A673 (cell line): ENCODE measurements around the gene CYTH3.

ENCODE experiments used
- EZH2 ChIP-seq: fragments of 200-600 bp; sonication (generic); IDR thresholded peaks from 2 replicates; pipeline ENCODE4 v1.6.1; 2017; ENCODE audit warnings: borderline replicate concordance, low read depth, mild to moderate bottlenecking, mixed read lengths, antibody characterized with exemption, low read length; ENCODE audit not compliant: poor library complexity, severe bottlenecking
- TF ChIP-seq, protein P1 (sequence below): fragments of 300-800, 200-600 bp; sonication (generic); conservative IDR thresholded peaks from 2 replicates; pipeline ENCODE4 v1.5.1; 2017; ENCODE audit warnings: low read depth, mild to moderate bottlenecking, antibody characterized with exemption, low read length, moderate library complexity, mixed read lengths

DNA sequence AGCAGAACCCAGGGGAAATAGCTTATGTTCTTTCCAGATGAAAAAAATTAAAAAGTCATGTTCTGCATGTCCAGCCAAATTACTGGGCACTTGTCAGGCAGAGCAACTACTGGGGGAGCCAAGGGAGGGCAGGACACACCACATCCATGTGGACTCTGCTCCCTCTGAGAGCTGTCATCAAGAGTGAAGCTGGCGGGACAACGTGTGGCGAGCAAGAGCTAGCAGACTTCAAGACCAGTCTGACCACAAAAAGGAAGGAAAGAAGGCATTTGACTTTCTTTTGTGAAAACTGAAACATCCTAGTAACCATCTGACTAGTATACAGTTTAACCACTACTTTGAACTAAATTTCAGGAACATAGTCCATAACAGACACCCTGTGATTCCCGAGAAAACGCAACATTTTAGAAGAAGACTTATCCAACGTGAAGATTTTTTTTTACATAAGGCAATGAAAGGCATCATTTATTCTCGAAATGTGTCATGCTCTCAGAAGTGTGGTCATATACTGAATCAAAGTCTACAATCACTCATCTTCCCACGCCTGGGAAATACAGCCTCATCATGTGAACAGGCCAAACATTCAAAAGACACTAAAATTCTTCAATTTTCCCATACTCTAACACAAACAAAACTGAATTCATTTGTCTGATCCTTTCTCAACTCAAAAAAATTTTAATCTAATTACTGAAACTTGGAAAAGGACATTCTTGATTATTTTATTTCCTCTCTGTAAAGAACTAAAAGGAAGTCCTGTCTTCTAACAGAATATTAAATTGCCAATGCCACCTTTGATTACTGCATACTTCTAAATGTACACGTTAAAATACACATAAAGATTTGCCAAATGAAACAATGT, 15.5 kb downstream of the CYTH3 start:
- no peak for TF ChIP-seq EZH2
- TF ChIP-seq, protein P1, sequence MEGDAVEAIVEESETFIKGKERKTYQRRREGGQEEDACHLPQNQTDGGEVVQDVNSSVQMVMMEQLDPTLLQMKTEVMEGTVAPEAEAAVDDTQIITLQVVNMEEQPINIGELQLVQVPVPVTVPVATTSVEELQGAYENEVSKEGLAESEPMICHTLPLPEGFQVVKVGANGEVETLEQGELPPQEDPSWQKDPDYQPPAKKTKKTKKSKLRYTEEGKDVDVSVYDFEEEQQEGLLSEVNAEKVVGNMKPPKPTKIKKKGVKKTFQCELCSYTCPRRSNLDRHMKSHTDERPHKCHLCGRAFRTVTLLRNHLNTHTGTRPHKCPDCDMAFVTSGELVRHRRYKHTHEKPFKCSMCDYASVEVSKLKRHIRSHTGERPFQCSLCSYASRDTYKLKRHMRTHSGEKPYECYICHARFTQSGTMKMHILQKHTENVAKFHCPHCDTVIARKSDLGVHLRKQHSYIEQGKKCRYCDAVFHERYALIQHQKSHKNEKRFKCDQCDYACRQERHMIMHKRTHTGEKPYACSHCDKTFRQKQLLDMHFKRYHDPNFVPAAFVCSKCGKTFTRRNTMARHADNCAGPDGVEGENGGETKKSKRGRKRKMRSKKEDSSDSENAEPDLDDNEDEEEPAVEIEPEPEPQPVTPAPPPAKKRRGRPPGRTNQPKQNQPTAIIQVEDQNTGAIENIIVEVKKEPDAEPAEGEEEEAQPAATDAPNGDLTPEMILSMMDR: no peak
